Mucosa of gallbladder (tissue), 1 donor: ENCODE measurements around the gene POLR1A. TPM values are rescaled to one million over a fixed set of nuclear protein-coding genes. Genes with fewer than 3 reads are reported as not detected.
A peak's percentile ranks its signal among the peaks of the same experiment; 100 is the strongest.

Experiments used
- DNase-seq: peaks from one replicate; pipeline ENCODE4 v3.0.0-alpha.2; 2020; ENCODE audit warnings: low spot score
- total RNA-seq: library from RNA; stranded (reverse); gene quantifications from one replicate; pipeline ENCODE4 v1.2.1, GENCODE V29; 2021
- donor health status: DM: no; HTN: no; CAD: no.

The POLR1A gene
- total RNA-seq, 1 donor from 2014 or later: 23.1 TPM

DNA sequence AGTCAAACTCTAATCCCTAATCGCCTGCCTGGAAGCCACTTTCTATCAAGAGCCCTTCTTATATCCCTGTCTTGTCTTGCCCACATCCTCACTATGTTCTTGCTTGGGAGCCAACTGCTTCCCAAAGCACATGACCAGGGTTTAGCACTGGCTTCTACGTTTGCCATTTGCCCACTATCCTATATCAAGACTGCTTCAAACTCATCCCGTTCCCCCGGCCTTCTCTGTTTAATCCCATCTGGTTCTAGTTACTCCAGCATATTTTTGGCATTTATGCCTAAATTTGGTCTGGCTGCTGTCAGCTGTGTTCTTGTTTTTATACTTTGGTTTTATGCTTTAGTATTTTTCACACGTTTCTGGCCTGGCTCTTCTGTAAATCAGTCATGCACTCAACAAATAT is 40.2 kb downstream of the POLR1A start:
- DNase-seq: no peak

DNA sequence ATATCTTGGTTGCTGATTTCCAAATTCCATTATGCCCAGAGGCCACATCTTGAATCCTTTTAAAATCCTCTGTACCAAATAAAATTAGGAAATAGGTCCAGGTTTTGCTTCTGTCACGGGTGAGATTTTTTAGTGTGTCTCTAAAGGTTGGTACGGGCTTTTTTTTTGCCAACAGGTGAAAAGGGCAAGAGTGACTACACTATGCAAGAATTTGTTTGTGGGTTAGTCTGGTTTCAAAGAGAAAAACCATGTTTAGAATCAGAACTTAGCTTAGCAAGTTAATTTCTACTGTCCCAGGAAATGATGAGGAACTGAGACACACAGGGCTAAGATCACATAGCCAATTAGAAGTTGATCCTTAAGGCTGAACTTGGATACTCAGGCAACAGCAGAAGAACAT is 41.7 kb downstream of the POLR1A start:
- DNase-seq: no peak

DNA sequence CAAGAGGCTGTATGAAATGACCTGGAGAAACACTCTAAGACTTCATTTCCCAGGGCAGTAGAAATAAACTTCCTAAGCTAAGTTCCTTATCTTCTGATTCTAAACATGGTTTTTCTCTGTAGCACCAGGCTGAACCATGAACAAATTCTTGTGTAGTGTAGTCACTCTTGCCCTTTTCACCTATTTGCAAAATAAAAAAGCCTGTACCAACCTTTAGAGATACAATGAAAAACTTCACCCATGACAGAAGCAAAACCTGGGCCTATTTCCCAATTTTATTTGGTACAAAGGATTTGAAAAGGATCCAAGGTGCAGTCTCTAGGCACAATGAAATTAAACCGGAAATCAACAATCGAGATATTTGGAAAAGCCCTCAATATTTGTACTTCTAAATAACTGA is 43.6 kb downstream of the POLR1A start:
- DNase-seq: no peak

DNA sequence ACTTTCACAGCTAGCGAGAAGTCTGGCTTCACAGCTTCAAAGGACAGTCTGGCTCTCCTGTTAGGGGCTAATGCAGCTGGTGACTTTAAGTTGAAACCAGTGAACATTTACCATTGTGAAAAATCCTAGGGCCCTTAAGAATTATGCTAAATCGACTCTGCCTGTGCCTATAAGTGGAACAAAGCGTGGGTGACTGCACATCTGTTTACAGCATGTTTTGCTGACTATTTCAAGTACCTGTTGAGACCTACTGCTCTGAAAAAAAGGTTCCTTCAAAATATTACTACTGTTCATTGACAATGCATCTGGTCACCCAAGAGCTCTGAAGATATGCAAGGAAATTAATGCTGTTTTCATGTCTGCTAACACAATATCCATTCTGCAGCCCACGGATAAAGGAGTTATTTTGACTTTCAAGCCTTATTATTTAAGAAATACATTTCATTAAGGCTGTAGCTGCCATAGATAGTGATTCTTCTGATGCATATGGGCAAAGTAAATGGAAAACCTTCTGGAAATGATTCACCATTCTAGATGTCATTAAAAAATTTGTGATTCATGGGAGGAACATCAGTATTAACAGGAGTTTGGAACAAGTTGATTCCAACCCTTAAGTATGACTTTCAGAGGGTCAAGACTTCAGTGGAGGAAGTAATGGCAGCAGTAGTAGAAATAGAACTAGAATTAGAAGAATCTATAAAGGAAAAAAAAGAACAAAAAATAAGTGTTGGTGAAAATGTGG is 48.9 kb downstream of the POLR1A start:
- no peak for DNase-seq

DNA sequence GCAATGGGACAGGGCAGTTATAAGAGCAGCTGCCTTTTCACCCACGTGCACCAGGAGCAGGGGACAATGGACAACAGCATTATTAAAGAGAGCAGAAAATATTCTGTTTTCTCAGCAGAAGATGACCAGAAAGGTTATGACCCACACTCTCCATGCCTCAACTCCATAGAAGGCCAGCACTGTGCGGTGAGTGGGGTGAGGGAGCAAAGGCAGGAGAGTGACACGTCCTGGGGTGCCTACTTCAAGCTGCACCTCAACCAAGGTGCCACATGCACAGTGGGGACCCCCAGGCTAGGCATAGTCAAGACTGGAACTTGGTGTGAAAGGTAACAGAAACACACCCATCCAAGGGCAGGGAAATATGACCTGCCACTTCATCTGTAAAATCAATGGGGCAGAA is 50.4 kb downstream of the POLR1A start:
- no peak for DNase-seq

DNA sequence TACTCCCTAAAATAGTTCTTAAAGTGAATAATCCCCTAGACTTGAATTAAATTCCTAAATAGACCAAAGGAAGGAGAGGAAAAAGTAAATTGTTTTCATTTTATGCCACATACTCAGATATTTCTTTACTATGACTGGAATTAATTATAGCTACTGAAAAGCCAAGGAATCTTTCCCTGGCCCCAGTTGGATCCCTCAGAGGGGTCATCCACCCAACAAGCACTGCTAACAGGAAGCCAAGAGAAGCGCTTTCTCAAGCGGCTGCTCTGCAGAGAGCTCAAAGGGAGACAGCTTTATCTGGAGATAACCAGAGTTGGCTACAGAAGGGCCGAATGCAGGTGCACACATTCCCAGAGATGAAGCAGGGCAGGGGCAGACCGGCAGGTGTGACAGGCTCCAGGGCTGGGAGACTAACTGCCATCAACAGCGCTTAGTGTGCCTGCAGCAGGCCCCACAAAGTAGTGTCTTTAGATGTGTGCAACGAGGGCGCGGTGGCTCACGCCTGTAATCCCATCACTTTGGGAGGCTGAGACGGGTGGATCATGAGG is 51.1 kb downstream of the POLR1A start:
- no peak for DNase-seq

DNA sequence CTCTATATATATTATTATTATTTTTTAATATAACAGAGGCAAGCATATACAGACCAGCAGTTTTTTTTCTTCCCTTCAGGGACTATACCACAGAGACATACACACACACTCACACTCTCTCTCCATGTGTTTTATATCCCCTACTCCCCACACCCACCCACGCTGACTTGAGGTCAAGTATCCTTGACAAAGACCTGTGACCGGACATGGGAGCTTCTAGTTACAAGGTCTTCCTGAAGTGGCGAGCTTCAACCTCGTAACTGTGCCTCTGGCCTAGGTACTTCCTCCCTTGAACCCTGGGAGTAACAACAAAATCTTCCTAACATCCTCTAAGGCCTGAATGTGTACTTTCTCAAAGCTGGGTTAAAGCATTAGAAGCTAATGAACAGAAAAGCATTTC is 52.5 kb downstream of the POLR1A start:
- DNase-seq: no peak

DNA sequence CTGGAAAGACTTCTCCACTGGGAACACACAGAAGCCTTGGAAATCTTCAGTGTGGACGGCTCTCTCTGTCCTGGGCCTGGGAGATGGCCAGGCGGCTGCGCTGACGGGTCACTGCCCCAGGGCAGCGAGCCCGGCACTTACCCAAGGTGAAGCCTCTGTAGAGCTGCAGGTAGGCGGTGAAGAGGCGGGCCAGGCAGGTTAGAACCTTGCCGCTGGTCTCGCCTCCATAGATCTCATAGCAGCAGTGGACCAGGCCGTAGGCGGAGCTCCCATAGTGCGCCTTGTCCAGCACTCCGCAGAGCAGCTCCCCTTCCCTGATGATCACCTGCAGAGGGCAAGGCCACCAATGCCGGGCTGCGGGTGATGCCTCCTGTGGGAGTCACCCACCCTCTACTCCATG is 53.0 kb downstream of the POLR1A start:
- no peak for DNase-seq

DNA sequence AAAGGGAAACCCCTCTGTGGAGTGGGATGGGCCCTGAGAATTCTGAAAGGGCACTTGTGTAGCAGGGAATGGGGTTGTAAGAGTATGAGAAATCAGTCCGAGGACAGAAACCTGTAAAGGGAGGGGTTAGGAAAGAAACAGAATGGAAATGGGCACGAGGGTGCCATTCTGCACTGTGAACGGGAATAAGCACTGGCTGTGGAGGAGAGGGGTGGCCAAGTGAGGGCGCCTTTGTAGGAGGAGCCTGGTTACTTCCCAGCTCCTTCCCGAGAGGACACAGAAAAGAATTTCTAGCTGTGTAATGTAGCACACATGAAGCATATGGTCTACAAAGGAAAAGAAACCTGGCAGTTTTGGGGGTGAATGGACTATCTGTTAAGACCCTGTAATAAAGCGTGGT is 53.4 kb downstream of the POLR1A start:
- no peak for DNase-seq

DNA sequence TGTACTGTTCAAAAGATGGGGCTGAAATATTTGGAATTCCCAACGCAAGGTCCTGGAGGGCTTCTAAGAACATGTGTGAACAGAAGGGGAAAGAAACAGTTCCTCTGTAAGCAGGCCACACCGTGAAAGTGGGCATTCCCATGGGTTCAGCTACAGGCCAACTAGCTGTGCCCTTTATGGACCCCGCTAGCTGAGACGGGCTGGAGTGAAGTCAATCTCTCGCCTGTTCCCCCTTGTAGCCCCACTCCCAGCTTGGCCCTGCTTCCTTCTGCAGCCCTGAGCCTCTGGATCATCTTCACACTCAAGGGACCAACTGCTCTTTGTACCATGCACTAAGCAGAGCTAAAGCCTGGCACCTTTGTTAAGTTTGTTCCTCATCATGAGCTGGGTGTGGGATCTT is 55.4 kb downstream of the POLR1A start:
- no peak for DNase-seq

DNA sequence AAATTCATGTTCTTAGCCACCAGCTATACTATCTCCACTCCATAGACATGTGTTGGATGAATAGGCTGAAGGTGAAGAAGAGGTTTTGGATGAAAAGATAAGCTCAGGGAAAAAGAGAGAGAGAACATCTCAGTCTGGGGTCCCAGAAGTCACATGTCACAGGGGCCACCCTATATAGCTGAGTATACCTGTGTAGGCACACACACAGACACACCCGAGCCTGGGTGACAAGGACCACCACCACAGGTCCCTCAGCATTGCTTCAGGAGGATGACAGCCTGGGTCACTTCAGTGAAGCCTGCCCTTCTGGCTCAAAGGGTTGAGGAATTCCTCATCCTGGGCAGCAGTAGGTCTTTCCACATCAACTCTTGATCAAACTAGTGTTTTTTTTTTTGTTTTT is 56.2 kb downstream of the POLR1A start:
- DNase-seq: no peak

DNA sequence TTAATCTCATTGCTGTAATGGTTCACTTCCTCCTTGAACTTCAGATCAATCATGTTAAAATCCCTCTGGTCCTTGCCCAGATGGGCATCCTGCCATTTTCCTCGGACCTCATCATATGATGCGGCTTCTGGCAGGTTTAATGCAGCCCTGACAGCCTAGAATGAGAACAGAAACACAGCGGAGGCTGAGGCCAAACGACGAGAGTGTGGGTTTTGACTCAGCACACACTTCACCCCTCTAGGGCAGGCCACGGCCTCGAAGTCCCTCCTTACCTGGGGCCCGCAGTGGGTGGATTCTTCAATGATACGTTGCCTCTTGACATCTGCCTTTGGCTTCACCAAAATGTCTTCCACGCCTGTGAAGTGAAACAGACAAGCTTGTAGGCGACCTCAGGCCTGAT is 56.8 kb downstream of the POLR1A start:
- peak; percentile 33 for DNase-seq

DNA sequence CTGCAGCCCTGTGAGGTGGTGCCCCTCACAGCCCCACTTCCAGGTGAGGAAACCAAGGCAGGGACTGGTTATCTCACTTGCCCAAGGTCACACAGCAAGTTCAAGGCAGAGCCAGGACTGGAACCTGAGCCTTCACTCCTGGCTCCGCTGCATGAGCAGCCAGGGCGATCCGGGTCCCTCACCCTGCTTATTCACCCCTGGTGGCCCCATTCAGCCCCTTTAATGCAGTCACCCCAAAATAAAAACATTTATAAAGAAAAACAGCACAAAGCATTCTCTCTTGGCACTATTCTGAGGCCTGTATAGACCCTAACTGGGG is 57.3 kb downstream of the POLR1A start:
- no peak for DNase-seq

DNA sequence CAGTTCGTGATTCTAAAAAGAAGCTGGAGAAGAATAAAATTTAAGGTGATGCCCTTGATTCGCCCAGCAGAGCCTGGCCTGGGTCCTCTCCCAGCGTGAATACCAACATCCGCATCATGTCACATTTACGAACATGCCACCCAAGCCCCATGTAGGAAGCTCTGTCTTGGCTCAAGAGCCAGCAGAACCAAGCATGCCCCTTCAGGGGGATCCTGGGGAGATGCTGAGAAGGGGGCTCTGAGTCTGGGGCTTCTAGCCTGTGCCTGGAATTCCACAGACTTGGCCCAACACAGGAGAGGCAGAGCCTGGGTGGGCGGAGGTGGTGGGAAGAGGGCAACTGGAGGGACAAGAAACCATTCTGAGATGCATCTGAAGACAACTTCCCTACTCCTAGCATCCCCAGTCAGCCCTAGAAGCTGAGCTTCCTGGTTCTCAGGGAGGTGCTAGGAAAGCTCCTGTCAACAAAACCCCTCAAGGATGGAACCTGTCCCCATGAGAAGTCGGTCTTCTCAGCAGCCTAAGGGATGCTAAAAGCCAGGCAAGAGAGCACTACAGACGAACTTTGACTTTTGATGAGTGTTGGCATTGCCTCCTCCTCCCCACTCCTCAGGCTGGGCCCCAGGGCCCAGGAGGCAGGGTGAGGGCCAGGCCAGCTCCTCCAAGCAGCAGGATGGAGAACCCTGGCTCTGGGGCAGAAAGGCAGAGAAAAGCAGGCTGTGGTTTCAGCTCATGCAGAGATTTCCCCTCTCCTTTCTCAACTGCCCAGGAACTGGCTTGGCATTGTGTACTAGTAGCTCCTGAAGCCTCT is 57.9 kb downstream of the POLR1A start:
- DNase-seq: no peak

DNA sequence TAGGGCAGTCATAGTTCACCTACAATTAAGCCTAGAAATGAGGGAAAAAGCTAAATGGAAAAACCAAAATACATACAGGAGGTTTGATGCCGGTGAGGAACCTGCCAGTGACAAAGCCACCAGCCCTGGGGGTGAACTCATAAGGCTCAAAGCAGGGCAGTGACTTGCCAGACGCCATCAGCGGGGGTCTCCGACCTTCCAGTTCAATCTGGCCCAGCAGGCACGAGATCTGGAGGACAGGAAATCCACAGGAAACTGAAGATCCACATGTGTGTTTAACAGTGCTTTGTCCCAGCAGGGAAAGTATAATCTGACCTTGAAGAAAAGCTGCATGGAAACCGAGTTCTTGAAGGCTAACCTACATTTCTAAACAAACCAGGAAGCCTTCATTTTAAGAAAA is 60.1 kb downstream of the POLR1A start:
- DNase-seq: no peak

DNA sequence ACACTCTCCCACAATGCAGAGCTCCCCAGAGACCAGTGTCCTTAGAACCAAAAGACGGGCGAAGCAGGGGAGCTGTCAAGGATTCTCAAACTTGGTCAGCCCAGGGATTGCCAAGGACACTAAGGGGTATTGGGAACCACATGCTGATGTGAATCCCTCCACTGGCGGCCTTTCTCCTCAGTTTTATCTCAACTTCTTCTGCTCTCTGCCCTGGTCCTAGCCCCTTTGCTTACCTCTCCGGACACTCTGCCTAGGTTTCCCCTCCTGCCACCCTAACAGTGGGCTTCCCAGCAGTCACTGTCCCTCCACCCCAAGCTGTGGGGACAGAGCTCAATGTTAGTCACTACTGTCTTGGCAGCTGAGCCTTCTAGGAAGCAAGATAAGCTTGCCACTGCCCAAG is 61.1 kb downstream of the POLR1A start:
- no peak for DNase-seq

DNA sequence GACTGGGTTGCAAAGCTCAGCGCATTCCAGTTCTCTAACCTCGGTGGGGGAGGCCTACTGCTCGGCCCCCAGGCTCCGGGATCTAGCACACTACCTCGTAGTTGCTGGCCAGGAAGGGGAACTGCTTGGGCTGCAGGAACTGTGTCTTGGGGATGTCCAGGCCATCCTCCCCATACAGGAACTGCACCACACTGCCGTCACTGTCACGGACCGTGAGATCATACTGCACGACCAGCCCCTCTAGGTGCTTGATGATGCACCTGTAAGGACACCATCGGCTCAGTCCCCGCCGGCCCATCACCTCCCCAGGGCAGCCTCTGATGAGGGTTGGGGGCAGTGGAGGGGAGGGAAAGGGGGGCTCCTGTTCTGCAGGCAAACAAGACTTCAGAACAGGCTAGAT is 61.6 kb downstream of the POLR1A start:
- DNase-seq: no peak

DNA sequence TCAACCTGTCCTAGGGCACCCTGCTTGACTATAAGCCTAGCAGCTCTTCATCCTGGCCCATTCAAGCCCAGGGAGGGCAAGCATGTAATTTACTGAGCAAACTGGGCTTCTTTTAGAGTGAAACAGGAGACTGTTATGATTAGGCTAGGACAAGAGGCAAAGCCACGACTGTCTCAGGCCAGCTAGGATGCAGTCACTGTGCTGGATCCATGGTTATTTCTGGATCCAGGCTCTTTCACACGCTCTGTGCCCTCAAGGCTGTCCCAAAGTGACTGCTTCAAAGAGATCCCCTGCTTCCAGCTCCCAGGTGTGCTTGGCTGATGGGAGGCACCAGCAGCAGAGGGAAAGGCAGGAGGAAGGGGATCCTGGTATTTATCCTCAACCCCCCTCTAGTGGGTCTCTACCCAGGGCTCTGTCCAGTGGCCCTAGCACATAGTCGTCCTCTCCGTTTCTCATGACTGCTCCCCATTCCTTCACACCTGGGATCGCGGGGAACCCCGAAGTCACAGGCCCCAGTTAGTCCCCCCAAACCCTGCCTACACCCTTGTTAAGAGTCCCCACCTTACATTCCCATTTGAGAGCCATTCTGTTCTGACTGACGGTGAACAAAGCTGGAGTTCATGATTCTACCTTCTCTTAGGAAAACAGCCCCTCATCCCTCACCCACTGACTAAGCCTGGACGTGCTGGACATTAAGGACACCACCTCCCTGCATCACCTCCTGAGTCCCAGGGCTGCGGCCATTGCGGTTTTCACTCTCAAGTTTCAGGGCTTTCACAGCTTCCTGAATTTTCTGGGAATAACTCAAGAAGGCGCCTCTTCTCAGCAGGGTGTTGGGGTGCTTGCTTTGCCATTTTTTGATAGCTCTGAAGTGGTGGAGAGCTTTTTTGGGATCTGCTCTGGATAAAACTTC is 63.2 kb downstream of the POLR1A start:
- no peak for DNase-seq

DNA sequence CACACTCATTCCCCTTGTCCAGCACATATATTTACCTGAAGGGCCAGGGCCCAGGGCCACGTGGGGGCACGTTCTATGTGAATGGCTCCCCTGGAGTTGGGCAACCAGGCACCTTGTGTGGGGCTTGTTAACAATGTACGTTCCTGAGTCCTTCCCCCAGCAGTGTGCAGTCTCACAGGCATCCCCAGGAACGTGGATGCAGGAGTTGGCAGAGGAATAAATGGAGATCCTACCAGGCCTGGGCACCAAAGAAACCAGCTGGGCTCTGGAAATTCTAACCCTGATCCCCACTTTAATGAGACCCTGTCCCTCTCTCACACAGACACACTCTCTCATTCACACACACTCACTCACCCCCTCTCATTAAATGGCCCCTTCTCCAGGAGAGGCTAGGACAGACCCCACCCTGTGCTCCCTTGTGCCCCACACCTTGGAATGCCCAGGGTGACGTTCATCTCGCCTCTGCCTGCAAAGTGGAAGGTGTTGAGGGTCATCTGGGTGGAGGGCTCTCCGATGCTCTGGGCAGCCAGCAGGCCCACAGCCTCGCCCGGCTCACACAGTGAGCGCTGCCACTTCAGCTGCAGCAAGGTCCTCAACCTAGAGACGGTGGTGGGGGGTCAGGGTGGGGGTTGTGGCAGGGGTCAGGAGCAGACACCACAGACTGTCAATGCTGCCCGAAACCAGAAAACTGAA is 65.6 kb downstream of the POLR1A start:
- no peak for DNase-seq

DNA sequence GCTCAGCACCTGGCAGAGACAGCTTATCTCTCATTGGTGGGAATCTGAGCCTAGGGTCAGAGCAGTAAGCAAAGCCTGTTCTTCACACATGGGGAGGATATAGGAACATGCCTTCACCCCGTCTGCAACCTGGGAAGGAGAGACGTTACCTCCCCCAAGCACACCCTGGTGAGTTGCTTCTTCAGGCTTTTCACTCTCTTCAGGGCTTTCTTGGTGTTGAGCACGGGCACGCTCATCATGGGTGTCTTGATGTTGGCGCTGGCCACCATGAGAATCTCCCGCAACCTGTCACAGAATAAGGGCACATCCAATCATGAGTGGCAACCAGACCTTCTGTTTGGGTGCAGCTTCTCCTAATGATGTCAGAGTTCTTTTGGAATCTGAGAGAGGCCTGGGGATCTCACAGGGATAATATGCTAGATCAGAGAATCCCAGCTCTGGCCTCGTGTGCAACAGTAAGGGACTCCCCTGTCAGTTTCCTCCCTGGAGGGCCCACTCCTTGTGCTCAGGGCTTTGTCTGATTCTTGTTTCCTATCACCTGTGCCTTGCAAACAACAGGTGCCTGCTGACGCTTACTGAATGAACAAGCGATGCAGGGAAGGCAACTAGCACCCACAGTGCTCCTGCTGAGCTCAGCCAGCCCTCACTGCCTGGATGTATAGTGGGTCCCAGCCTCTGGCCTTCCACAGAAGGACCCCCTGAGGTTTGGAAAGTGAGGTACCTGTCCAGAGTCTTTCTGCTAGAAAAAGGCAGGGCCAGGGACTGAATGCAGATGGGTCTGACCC is 66.3 kb downstream of the POLR1A start:
- no peak for DNase-seq
